H1 (cell line): ENCODE data around the gene TMEM163. TPM values are rescaled to one million over a fixed set of nuclear protein-coding genes. Genes with fewer than 3 reads are reported as not detected.

ENCODE experiments used
- CTCF ChIA-PET: fragments of 300-600 bp; sonication (Branson Sonifier 250); formaldehyde crosslinking; loops from one replicate; lab custom pipeline; 2021; ENCODE audit not compliant: partially characterized antibody; lab: Charles Lee
- POLR2A ChIA-PET: fragments of 300-600 bp; sonication (Branson Sonifier 250); formaldehyde crosslinking; loops from one replicate; lab custom pipeline; 2021; ENCODE audit warnings: inconsistent platforms; ENCODE audit not compliant: partially characterized antibody; lab: Charles Lee
- DNase-seq, 2 experiments: peaks; one replicate each; pipeline versions ENCODE4 v3.0.0 to v3.0.0-alpha.2; 2010 to 2022; ENCODE audit warnings: low spot score in 2 of 2, low read depth in 1 of 2, mixed read lengths in 1 of 2
- FAIRE-seq: peaks from 2 replicates; lab custom pipeline; 2011; peaks lifted over from hg19 to GRCh38; lab: Jason Lieb, UNC
- H2AFZ ChIP-seq: 2 replicates; pipeline ENCODE4 v1.8.1; 2012; ENCODE audit warnings: low read length, inconsistent platforms
- H2AK5ac ChIP-seq: 2 replicates; pipeline ENCODE4 v1.6.1; 2013; ENCODE audit warnings: low read depth, low read length
- H2BK120ac ChIP-seq: replicated peaks from 2 replicates; pipeline ENCODE3; 2013; ENCODE audit warnings: low read depth, low read length, inconsistent platforms
- H2BK12ac ChIP-seq: 2 replicates; pipeline ENCODE4 v1.6.1; 2013; ENCODE audit warnings: low read depth, low read length
- H2BK15ac ChIP-seq: 2 replicates; pipeline ENCODE4 v1.6.1; 2013; ENCODE audit warnings: low read length
- H2BK20ac ChIP-seq: 2 replicates; pipeline ENCODE4 v1.6.1; 2013; ENCODE audit warnings: low read length
- H2BK5ac ChIP-seq: 2 replicates; pipeline ENCODE4 v1.6.1; 2013; ENCODE audit warnings: low read depth, low read length
- H3K14ac ChIP-seq: 2 replicates; pipeline ENCODE4 v1.6.1; 2013; ENCODE audit warnings: inconsistent platforms; ENCODE audit not compliant: insufficient read length
- H3K18ac ChIP-seq: 2 replicates; pipeline ENCODE4 v1.6.1; 2013; ENCODE audit warnings: low read length; ENCODE audit errors: extremely low read depth
- H3K23ac ChIP-seq: 2 replicates; pipeline ENCODE4 v1.6.1; 2013; ENCODE audit warnings: inconsistent platforms; ENCODE audit not compliant: insufficient read length
- H3K23me2 ChIP-seq: 2 replicates; pipeline ENCODE4 v1.6.1; 2013; ENCODE audit warnings: low read depth, low read length
- H3K27ac ChIP-seq: 2 replicates; pipeline ENCODE4 v1.6.1; 2011; ENCODE audit warnings: low read depth, low read length, inconsistent platforms
- H3K27me3 ChIP-seq, 4 experiments: replicated peaks in 1 of 4; 1 replicate in 1 of 4; 2 replicates in 3 of 4; pipeline versions ENCODE4 v1.6.1 to v1.8.1; 2011 to 2013; ENCODE audit warnings: low read length in 3 of 4, mild to moderate bottlenecking in 3 of 4, inconsistent platforms in 2 of 4, mixed read lengths in 2 of 4, moderate library complexity in 1 of 4; ENCODE audit not compliant: control insufficient read depth in 3 of 4, insufficient read depth in 3 of 4; ENCODE audit errors: extremely low read depth in 1 of 4
- H3K36me3 ChIP-seq, 4 experiments: 2 replicates each; pipeline versions ENCODE4 v1.6.1 to v1.8.1; 2011 to 2013; ENCODE audit warnings: mild to moderate bottlenecking in 4 of 4, low read length in 3 of 4, moderate library complexity in 2 of 4, control low read depth in 1 of 4, inconsistent platforms in 1 of 4; ENCODE audit not compliant: insufficient read depth in 4 of 4, control insufficient read depth in 2 of 4
- H3K4ac ChIP-seq: replicated peaks from 2 replicates; pipeline ENCODE3; 2013; ENCODE audit warnings: low read length, low read depth, mixed read lengths, inconsistent platforms; ENCODE audit not compliant: insufficient read length
- H3K4me1 ChIP-seq, 4 experiments: replicated peaks in 1 of 4; 1 replicate in 1 of 4; 2 replicates in 3 of 4; pipeline versions ENCODE4 v1.6.1 to v1.8.1; 2011 to 2013; ENCODE audit warnings: low read length in 3 of 4, inconsistent platforms in 2 of 4, mixed read lengths in 1 of 4; ENCODE audit not compliant: insufficient read depth in 4 of 4, control insufficient read depth in 3 of 4
- H3K4me2 ChIP-seq, 2 experiments: 2 replicates each; pipeline versions ENCODE4 v1.6.1 to v1.8.1; 2011 to 2013; ENCODE audit warnings: low read depth in 2 of 2, low read length in 2 of 2, control low read depth in 1 of 2, inconsistent platforms in 1 of 2, mild to moderate bottlenecking in 1 of 2; ENCODE audit not compliant: insufficient read depth in 1 of 2
- H3K4me3 ChIP-seq, 4 experiments: fragments of 200-600, 300-600 bp in 1 of 4; sonication (generic), shearing (Covaris generic), sonication (Bioruptor Twin) in 1 of 4; 2 replicates each; pipeline versions ENCODE4 v1.5.1 to v1.8.1; 2011 to 2016; ENCODE audit warnings: low read length in 4 of 4, low read depth in 3 of 4, control low read depth in 2 of 4, inconsistent platforms in 2 of 4, mild to moderate bottlenecking in 2 of 4, mixed read lengths in 1 of 4, moderate library complexity in 1 of 4; ENCODE audit not compliant: insufficient read depth in 2 of 4; ENCODE audit errors: extremely low read depth in 1 of 4
- H3K56ac ChIP-seq: replicated peaks from 2 replicates; pipeline ENCODE3; 2013; ENCODE audit warnings: low read depth, mild to moderate bottlenecking, mixed read lengths, low read length, inconsistent platforms; ENCODE audit not compliant: insufficient read length
- H3K79me1 ChIP-seq: 2 replicates; pipeline ENCODE4 v1.6.1; 2013; ENCODE audit warnings: low read depth, low read length, control low read depth
- H3K79me2 ChIP-seq, 2 experiments: 2 replicates each; pipeline versions ENCODE4 v1.6.1 to v1.8.1; 2012 to 2013; ENCODE audit warnings: low read length in 2 of 2, mild to moderate bottlenecking in 2 of 2, inconsistent platforms in 1 of 2; ENCODE audit not compliant: insufficient read depth in 2 of 2, control insufficient read depth in 1 of 2
- H3K9ac ChIP-seq, 4 experiments: replicated peaks in 1 of 4; 1 replicate in 1 of 4; 2 replicates in 3 of 4; pipeline versions ENCODE4 v1.6.1 to v1.8.1; 2011 to 2013; ENCODE audit warnings: low read depth in 3 of 4, low read length in 3 of 4, control low read depth in 2 of 4, mild to moderate bottlenecking in 2 of 4, moderate library complexity in 2 of 4, inconsistent platforms in 1 of 4; ENCODE audit errors: extremely low read depth in 1 of 4
- H3K9me3 ChIP-seq, 2 experiments: 2 replicates each; pipeline versions ENCODE4 v1.6.1 to v1.8.1; 2012 to 2013; ENCODE audit warnings: mild to moderate bottlenecking in 2 of 2, moderate library complexity in 2 of 2, control low read depth in 1 of 2, inconsistent platforms in 1 of 2, low read depth in 1 of 2, low read length in 1 of 2, mixed read lengths in 1 of 2; ENCODE audit not compliant: insufficient read depth in 2 of 2
- H4K20me1 ChIP-seq, 2 experiments: replicated peaks in 1 of 2; 2 replicates each; pipeline versions ENCODE3 to v1.8.1; 2011 to 2013; ENCODE audit warnings: inconsistent platforms in 2 of 2, low read length in 2 of 2, mild to moderate bottlenecking in 1 of 2; ENCODE audit not compliant: insufficient read depth in 2 of 2, control insufficient read depth in 1 of 2
- H4K5ac ChIP-seq: 2 replicates; pipeline ENCODE4 v1.6.1; 2013; ENCODE audit warnings: low read length, low read depth, mixed read lengths, inconsistent platforms; ENCODE audit not compliant: insufficient read length
- H4K8ac ChIP-seq: 2 replicates; pipeline ENCODE4 v1.8.0; 2013; ENCODE audit warnings: mild to moderate bottlenecking, moderate library complexity, low read length, inconsistent platforms; ENCODE audit not compliant: insufficient read depth; ENCODE audit errors: extremely low read depth
- H4K91ac ChIP-seq: replicated peaks from 2 replicates; pipeline ENCODE3; 2013; ENCODE audit warnings: low read length, mixed read lengths, inconsistent platforms; ENCODE audit not compliant: insufficient read length
- CHD1 ChIP-seq: IDR thresholded peaks from 2 replicates; pipeline ENCODE4 v1.6.1; 2012; ENCODE audit warnings: low read depth, low read length, improper control_type of control experiment
- GABPA ChIP-seq: IDR thresholded peaks from 2 replicates; pipeline ENCODE4 v1.6.1; 2011; ENCODE audit warnings: mild to moderate bottlenecking, low read length, moderate library complexity, borderline replicate concordance; ENCODE audit not compliant: insufficient read depth
- RXRA ChIP-seq: IDR thresholded peaks from 2 replicates; pipeline ENCODE4 v1.6.1; 2011; ENCODE audit warnings: low read depth, mild to moderate bottlenecking, low read length, moderate library complexity; ENCODE audit not compliant: insufficient read depth
- WGBS, 2 experiments: shearing (Covaris generic) in 1 of 2; methylation state at CpG; one replicate each; pipeline versions ENCODE4 v1.1.6 to v1.1.7; 2013 to 2015; ENCODE audit warnings: low lambda C conversion rate in 2 of 2, mixed read lengths in 2 of 2, inconsistent platforms in 1 of 2, low coverage in 1 of 2, missing lambda C conversion rate in 1 of 2; ENCODE audit not compliant: insufficient replicate concordance in 2 of 2, insufficient coverage in 1 of 2, insufficient read length in 1 of 2; ENCODE audit errors: extremely low coverage in 1 of 2, missing lambda C conversion rate in 1 of 2; 5-methylcytosine and 5-hydroxymethylcytosine counted together
- polyA plus RNA-seq, 7 experiments: library from polyadenylated mRNA; depleted of rRNA in 3 of 7; stranded (reverse) in 5 of 7; unstranded in 2 of 7; fragments of >200 nt in 5 of 7; fragments of 200-250 nt in 2 of 7; gene quantifications; 1 replicate in 5 of 7; 2 replicates in 1 of 7; 4 replicates in 1 of 7; pipeline versions ENCODE4 v1.2.1 to v1.2.3, GENCODE V29; 2011 to 2013; ENCODE audit warnings: missing spikeins in 2 of 7, mixed read lengths in 2 of 7
- total RNA-seq: library from RNA; stranded (reverse); fragmentation: NEBNext Ultra II Directional; extraction: Animal tissue kit (Norgen Biotek cat#: 25700); gene quantifications from 2 replicates; pipeline ENCODE4 v1.2.1, GENCODE V29; 2021
- TF ChIP-seq, protein P1 (sequence below): IDR thresholded peaks from 2 replicates; pipeline ENCODE4 v1.6.1; 2011; ENCODE audit warnings: low read length, improper control_type of control experiment

TMEM163 gene
- total and polyA plus RNA-seq, 2 of the 8 experiments (the other 6 are each of a cell fraction or from before 2014, with no cell fraction given), result 2.8 to 3.2 TPM

DNA sequence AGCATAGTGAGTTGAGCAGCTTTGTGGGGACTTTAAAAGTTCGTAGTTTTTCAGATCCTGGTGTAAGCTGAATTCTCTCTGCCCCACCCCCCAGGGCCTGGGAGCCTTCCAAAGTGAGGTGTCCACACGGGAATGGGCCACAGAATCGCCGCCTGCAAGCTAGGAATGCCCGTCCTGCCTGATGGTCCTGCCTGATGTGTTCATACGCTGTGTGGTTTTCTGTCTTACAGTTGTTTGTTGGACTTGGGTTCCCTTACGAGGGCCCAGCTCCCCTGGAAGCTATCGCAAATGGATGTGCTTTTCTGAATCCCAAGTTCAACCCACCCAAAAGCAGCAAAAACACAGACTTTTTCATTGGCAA is 306.2 kb downstream of the TMEM163 start:
- no peak overlapping the region for H3K4me3 ChIP-seq
- no peaks in the 10 kb centered on the region for H3K23me2 ChIP-seq
- H3K9me3 ChIP-seq, result no peaks in the 10 kb centered on the region
- peaks cover 0 to 2% of the 10 kb centered on the region in 2 experiments for H4K20me1 ChIP-seq
- peaks cover 0 to 5% (median 0%) of the 10 kb centered on the region in 4 experiments; a peak in 1 of 7 replicates for H3K4me1 ChIP-seq
- POLR2A ChIA-PET, result interaction anchor here (1.4 kb wide), 1 partner anchor 8 kb away, joined by 3 read pairs; no protein-coding TSS in a partner anchor
- no peak overlapping the region for H2BK5ac ChIP-seq
- no peaks in the 10 kb centered on the region for H3K27me3 ChIP-seq
- H3K79me2 ChIP-seq, result no peaks in the 10 kb centered on the region
- DNase-seq, result no peak
- H4K5ac ChIP-seq, result no peak overlapping the region
- peaks cover 0 to 5% (median 0%) of the 10 kb centered on the region in 4 experiments; a peak in 1 of 8 replicates for H3K36me3 ChIP-seq
- no peak overlapping the region for H3K18ac ChIP-seq
- H3K9ac ChIP-seq, result no peak overlapping the region
- H2BK15ac ChIP-seq, result no peak overlapping the region
- 92% methylated on average over 8 of the region's 8 CpGs; no CpG with 5 or more reads in 1 of the 2 experiments for WGBS, 2 experiments
- H3K23ac ChIP-seq, result no peak overlapping the region
- H3K56ac ChIP-seq, result no peak overlapping the region
- no peak overlapping the region for H2BK20ac ChIP-seq
- H3K4ac ChIP-seq, result no peak overlapping the region
- H2BK120ac ChIP-seq, result no peak overlapping the region
- H2BK12ac ChIP-seq, result no peak overlapping the region
- CTCF ChIA-PET, result interaction anchor here (0.8 to 6.2 kb wide), 32 partner anchors 8 to 528 kb away, joined by 3 to 79 read pairs (median 6); no protein-coding TSS in a partner anchor
- H3K4me2 ChIP-seq, result no peak overlapping the region
- H3K14ac ChIP-seq, result no peak overlapping the region
- H2AK5ac ChIP-seq, result no peak overlapping the region
- no peak for FAIRE-seq
- H2AFZ ChIP-seq, result no peak overlapping the region
- H3K27ac ChIP-seq, result no peak overlapping the region
- H4K8ac ChIP-seq, result no peak overlapping the region
- no peak overlapping the region for H4K91ac ChIP-seq
- no peaks in the 10 kb centered on the region for H3K79me1 ChIP-seq
- TF ChIP-seq CHD1 (no peak), GABPA (no peak), RXRA (no peak)
- TF ChIP-seq, protein P1, sequence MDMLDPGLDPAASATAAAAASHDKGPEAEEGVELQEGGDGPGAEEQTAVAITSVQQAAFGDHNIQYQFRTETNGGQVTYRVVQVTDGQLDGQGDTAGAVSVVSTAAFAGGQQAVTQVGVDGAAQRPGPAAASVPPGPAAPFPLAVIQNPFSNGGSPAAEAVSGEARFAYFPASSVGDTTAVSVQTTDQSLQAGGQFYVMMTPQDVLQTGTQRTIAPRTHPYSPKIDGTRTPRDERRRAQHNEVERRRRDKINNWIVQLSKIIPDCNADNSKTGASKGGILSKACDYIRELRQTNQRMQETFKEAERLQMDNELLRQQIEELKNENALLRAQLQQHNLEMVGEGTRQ, result no peak
